ENCODE measurements around the gene GRAP. TPM values are rescaled to one million over a fixed set of nuclear protein-coding genes. Genes with fewer than 3 reads are reported as not detected.

Gene GRAP
- total and polyA plus RNA-seq, 2 experiments from 2014 or later: 0.54 TPM; not detected in 1

DNA sequence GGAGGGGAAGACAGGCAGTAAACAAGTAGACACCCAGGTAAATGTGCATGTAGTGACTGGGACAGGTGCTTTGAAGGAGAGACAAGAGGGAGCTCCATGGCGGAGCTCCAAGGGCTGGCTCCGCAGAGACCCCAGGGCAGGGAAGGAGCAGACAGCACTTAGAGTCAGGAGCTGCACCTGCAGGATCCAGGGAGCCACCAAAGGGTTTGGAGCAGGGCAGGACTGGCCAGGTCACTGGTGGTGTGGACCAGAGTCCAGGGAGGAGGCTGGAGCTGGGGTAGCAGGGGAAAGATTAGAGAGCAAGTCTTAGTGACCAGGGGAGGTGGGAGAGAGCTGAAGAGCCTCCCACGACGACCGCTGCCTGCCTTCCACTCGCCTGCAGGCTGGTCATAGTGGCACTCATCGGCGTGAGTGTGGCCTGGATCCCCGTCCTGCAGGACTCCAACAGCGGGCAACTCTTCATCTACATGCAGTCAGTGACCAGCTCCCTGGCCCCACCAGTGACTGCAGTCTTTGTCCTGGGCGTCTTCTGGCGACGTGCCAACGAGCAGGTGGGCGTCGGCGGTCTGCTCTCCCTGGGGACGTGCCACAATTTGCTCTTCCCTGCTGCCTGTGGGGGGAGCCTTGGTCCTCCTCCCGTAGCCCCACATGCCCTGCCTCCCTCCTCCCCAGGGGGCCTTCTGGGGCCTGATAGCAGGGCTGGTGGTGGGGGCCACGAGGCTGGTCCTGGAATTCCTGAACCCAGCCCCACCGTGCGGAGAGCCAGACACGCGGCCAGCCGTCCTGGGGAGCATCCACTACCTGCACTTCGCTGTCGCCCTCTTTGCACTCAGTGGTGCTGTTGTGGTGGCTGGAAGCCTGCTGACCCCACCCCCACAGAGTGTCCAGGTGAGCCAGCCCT lies 27.5 kb downstream of the GRAP start:
- no peaks in the 10 kb centered on the region for H3K4me1 ChIP-seq (ENCODE audit: insufficient read depth)
- H3K9me2 ChIP-seq (replicated peaks; ENCODE audit: insufficient read depth): no peaks in the 10 kb centered on the region
- H3K4me2 ChIP-seq: no peak overlapping the region
- no peaks in the 10 kb centered on the region for H3K9me3 ChIP-seq (ENCODE audit: low read depth)
- TF ChIP-seq EZH2 (IDR thresholded peaks at IDR 0.05; ENCODE audit: borderline replicate concordance) (no peak), EZH2phosphoT487 (IDR thresholded peaks at IDR 0.05; ENCODE audit: low read depth, severe bottlenecking, unreplicated experiment) (no peak)
- TF ChIP-seq, protein P1, sequence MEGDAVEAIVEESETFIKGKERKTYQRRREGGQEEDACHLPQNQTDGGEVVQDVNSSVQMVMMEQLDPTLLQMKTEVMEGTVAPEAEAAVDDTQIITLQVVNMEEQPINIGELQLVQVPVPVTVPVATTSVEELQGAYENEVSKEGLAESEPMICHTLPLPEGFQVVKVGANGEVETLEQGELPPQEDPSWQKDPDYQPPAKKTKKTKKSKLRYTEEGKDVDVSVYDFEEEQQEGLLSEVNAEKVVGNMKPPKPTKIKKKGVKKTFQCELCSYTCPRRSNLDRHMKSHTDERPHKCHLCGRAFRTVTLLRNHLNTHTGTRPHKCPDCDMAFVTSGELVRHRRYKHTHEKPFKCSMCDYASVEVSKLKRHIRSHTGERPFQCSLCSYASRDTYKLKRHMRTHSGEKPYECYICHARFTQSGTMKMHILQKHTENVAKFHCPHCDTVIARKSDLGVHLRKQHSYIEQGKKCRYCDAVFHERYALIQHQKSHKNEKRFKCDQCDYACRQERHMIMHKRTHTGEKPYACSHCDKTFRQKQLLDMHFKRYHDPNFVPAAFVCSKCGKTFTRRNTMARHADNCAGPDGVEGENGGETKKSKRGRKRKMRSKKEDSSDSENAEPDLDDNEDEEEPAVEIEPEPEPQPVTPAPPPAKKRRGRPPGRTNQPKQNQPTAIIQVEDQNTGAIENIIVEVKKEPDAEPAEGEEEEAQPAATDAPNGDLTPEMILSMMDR (IDR thresholded peaks at IDR 0.05; ENCODE audit: poor library complexity): no peak
- DNase-seq (ENCODE audit: low spot score): no peak
- no peak overlapping the region for H3K27ac ChIP-seq
- no peaks in the 10 kb centered on the region for H3K27me3 ChIP-seq
- 76% methylated on average over 27 of the region's 27 CpGs for WGBS (ENCODE audit: low lambda C conversion rate, missing lambda C conversion rate)
- H3K36me3 ChIP-seq (replicated peaks; ENCODE audit: insufficient read depth, low read depth): no peaks in the 10 kb centered on the region
- no peak overlapping the region for H2AFZ ChIP-seq
- H3K4me3 ChIP-seq: no peak overlapping the region
- H4K20me1 ChIP-seq (ENCODE audit: insufficient read depth, poor library complexity, severe bottlenecking): no peaks in the 10 kb centered on the region
- no peaks in the 10 kb centered on the region for H3K79me2 ChIP-seq

DNA sequence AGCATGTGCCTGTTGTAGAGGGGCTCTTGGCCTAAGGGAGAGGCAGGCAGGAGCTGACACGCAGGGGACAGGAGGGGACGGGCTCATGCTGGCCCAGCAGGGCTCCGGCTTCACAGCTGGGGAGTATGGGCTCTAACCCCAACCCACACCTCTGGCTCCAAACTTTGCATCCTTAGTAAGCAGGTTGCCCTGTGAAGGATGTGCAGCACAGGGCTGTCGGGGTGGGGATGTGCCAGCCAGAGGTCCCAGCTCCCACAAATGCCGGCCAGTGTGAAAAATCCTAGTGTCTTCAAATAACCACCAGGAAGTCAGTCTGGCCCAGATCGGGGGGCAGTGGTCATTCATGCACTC lies 28.2 kb downstream of the GRAP start:
- no peaks in the 10 kb centered on the region for H3K9me3 ChIP-seq (ENCODE audit: low read depth)
- H4K20me1 ChIP-seq (ENCODE audit: insufficient read depth, poor library complexity, severe bottlenecking): no peaks in the 10 kb centered on the region
- H2AFZ ChIP-seq: no peak overlapping the region
- WGBS (ENCODE audit: low lambda C conversion rate, missing lambda C conversion rate): 89% methylated on average over 6 of the region's 6 CpGs
- no peak overlapping the region for H3K4me3 ChIP-seq
- TF ChIP-seq EZH2phosphoT487 (IDR thresholded peaks at IDR 0.05; ENCODE audit: low read depth, severe bottlenecking, unreplicated experiment) (no peak), EZH2 (IDR thresholded peaks at IDR 0.05; ENCODE audit: borderline replicate concordance) (no peak)
- DNase-seq (ENCODE audit: low spot score): no peak
- no peaks in the 10 kb centered on the region for H3K36me3 ChIP-seq (replicated peaks; ENCODE audit: insufficient read depth, low read depth)
- no peak overlapping the region for H3K4me2 ChIP-seq
- H3K9me2 ChIP-seq (replicated peaks; ENCODE audit: insufficient read depth): no peaks in the 10 kb centered on the region
- H3K4me1 ChIP-seq (ENCODE audit: insufficient read depth): no peaks in the 10 kb centered on the region
- no peaks in the 10 kb centered on the region for H3K79me2 ChIP-seq
- H3K27me3 ChIP-seq: no peaks in the 10 kb centered on the region
- H3K27ac ChIP-seq: no peak overlapping the region

DNA sequence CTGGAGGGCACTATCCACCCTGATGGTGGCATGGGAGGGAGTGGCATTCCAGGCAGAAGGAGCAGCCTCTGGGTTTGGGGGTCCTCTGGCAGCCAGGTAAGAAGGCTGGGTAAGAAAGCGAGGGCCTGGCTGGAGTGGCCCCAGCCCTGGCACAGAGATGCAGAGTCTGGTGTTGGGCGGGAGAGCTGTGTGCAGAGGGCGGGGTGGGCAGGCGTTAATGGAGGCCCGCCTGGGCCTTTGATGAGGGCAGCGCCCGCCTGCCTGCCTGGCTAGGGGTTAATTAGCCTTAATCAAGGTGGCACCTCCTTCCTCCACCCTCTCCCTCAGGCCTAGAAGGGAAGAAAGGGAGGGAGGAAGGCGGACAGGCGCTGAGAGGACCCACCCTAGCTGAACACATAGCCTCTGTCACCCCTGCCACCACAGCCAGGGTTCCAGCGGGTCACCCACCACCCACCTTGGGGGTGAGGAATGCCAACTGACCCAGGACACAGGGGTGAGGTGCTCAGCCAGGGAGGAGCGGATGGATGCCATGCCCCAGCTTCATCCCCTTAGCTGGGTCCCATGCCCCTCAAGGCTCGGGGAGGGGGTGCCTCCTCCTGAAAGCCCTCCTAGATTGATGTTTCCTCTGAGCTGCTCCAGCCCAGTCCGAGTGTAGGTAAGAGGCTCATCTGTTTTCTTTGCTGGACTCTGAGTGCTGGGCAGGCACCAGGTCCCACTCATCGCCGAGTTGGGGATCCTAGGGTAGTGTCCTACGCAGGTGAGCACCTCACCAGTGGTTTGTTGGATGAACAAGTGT lies 28.8 kb downstream of the GRAP start:
- TF ChIP-seq EZH2phosphoT487 (IDR thresholded peaks at IDR 0.05; ENCODE audit: low read depth, severe bottlenecking, unreplicated experiment) (no peak), EZH2 (IDR thresholded peaks at IDR 0.05; ENCODE audit: borderline replicate concordance) (no peak)
- TF ChIP-seq, protein P1 (IDR thresholded peaks at IDR 0.05; ENCODE audit: poor library complexity): no peak
- H3K36me3 ChIP-seq (replicated peaks; ENCODE audit: insufficient read depth, low read depth): no peaks in the 10 kb centered on the region
- no peaks in the 10 kb centered on the region for H3K9me3 ChIP-seq (ENCODE audit: low read depth)
- no peak overlapping the region for H2AFZ ChIP-seq
- 95% methylated on average over 12 of the region's 16 CpGs for WGBS (ENCODE audit: low lambda C conversion rate, missing lambda C conversion rate)
- no peaks in the 10 kb centered on the region for H3K4me1 ChIP-seq (ENCODE audit: insufficient read depth)
- no peaks in the 10 kb centered on the region for H4K20me1 ChIP-seq (ENCODE audit: insufficient read depth, poor library complexity, severe bottlenecking)
- DNase-seq (ENCODE audit: low spot score): no peak
- no peak overlapping the region for H3K4me2 ChIP-seq
- no peak overlapping the region for H3K27ac ChIP-seq
- H3K79me2 ChIP-seq: no peaks in the 10 kb centered on the region
- H3K4me3 ChIP-seq: no peak overlapping the region
- no peaks in the 10 kb centered on the region for H3K9me2 ChIP-seq (replicated peaks; ENCODE audit: insufficient read depth)
- no peaks in the 10 kb centered on the region for H3K27me3 ChIP-seq

DNA sequence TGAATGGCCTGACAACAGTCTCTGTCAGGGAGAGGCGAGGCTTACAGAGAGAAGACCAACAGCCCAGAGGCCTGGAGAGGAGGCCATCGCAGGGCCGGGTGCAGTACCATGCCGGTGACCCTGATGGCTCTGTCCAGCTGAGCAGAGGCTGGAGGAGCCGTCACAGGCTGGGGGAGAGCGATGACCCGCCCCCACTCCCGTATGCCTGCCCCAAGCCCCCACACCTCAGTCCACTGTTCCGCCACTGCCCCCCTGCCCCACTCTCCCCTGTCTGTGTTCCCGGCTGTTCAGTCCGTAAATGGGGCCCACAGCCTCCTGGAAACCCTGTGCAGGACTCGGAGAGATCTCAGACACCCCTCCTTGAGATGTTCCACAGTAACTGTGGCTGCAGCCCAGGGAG lies 29.4 kb downstream of the GRAP start:
- DNase-seq (ENCODE audit: low spot score): no peak
- Histone ChIP-seq H3K9me2 (replicated peaks; ENCODE audit: insufficient read depth) (no peaks in the 10 kb centered on the region), H3K4me3 (no peak overlapping the region), H3K36me3 (replicated peaks; ENCODE audit: insufficient read depth, low read depth) (no peaks in the 10 kb centered on the region), H3K27me3 (no peaks in the 10 kb centered on the region), H3K4me1 (ENCODE audit: insufficient read depth) (no peaks in the 10 kb centered on the region), H3K9me3 (ENCODE audit: low read depth) (no peaks in the 10 kb centered on the region), H3K79me2 (no peaks in the 10 kb centered on the region), H4K20me1 (ENCODE audit: insufficient read depth, poor library complexity, severe bottlenecking) (no peaks in the 10 kb centered on the region), H3K4me2 (no peak overlapping the region), H3K27ac (no peak overlapping the region), H2AFZ (no peak overlapping the region)
- WGBS (ENCODE audit: low lambda C conversion rate, missing lambda C conversion rate): 86% methylated on average over 9 of the region's 12 CpGs
- TF ChIP-seq EZH2 (IDR thresholded peaks at IDR 0.05; ENCODE audit: borderline replicate concordance) (no peak), EZH2phosphoT487 (IDR thresholded peaks at IDR 0.05; ENCODE audit: low read depth, severe bottlenecking, unreplicated experiment) (no peak)
- TF ChIP-seq, protein P1 (IDR thresholded peaks at IDR 0.05; ENCODE audit: poor library complexity): no peak
